SKM-1 (cell line): ENCODE data around the gene ANG.
"Not testable (repeated sequence)": the region's sequence is repeated elsewhere in the genome, so short reads cannot be mapped to it uniquely, and the experiment has no call there.

Source experiments
- DNase-seq: peaks from one replicate; lab custom pipeline; 2025; ENCODE audit not compliant: unreplicated experiment; lab: John Stamatoyannopoulos, UW

The ANG gene

DNA sequence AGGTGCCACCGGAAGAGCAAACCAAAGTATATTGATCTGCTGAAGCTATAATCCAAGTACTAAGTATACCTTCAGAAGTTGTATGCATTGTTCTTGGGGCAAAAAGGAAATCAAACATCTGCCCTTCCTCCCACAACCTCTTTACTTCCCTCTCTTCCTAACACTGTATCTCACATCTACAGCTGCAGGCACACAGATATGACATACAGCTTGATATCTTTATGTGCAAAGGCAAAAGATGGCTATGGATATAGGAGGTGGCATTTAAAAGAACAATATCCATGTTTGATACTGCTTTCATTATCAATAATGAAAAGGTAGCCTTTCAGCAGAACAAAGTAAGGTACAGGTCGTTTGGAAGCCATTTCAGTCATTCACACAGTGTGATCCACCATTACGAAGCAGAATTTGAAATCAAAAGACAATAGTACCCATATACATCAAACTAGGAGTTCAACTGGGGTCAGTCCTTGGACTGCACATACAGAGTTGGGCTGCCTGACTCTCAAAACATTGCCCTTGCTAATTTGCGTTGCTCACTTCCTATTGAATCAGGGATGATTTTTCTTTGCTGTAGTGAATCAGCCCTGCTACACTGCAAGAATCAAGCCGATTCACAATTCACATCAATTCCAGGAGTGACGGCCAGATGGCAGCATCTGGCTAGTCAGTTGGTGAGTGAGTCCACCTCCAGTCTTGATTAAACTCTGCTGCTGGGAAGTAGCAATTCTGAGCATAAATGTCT lies 8.9 kb downstream of the ANG start:
- DNase-seq, result peak; percentile 8

- no peak for DNase-seq
Measured at GRCh38 chr14:20698018-20698329, 9.4 kb downstream of the ANG start.

DNA sequence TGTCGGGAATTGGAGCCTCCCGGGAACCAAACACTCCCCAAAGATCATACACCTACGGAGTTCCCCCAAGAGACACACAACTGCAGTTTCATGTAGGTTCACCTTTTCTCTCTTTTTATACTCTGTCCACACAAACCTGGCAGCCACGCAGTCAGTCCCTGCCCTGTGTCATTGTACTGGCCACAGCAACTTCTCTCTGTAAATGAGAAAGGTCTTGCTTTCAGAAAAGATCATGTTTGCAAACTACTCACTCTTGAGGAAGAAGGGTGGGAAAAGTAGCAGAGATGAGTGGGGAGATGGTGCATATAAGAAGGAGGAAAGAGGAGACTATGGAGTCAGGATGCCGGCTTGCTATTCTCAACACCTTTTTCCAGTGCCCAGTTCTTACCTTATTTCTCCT lies 10.4 kb downstream of the ANG start:
- DNase-seq, result no peak

GRCh38 chr14:20699931-20700330 lies 11.4 kb downstream of the ANG start:
- no peak for DNase-seq

GRCh38 chr14:20700965-20701364 lies 12.4 kb downstream of the ANG start:
- not testable (repeated sequence) for DNase-seq

GRCh38 chr14:20706657-20707355 lies 18.2 kb downstream of the ANG start:
- no peak for DNase-seq

- no peak for DNase-seq
Measured at GRCh38 chr14:20707622-20708021, 19.1 kb downstream of the ANG start.

DNA sequence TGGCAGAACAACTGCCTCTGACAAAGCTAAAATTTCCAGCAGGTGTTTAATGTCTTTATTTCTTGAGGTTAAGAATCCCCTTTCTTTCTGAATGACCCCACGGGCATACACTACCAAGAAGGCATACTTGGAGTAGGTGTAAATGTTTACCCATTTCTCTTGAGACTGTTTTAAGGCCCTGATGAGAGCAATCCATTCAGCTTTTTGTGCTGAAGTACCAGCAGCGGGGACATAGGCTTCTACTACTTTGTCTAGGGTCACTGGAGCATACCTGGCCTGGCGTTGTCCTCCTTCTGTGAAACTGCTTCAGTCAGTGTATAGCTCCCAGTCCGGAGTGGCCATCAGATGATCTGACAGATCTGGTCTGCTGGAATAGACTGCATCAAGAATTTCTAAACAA lies 22.7 kb downstream of the ANG start:
- no peak for DNase-seq

DNA sequence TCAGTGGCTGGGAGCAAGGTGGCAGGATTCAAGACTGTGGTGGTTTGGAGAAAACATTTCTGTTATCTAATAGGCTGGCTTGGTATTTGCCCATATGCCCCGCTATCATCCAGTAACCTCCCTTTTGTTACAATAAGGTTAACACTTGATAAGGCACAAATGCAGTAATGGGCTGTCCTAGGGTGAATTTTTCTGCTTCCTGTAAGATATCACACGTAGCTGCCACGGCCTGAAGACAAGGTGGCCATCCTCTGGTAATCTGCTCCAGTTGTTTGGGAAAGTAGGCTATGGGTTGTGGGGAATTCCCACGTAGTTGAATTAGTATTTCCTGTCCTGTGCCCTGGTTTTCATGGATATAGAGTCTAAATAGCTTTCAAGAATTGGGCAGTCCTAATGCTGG lies 23.1 kb downstream of the ANG start:
- DNase-seq, result no peak

- no peak for DNase-seq
Measured at GRCh38 chr14:20712904-20713303, 24.3 kb downstream of the ANG start.

GRCh38 chr14:20714593-20715250 lies 26.2 kb downstream of the ANG start:
- no peak for DNase-seq

GRCh38 chr14:20719777-20720176 lies 31.2 kb downstream of the ANG start:
- DNase-seq, result no peak

GRCh38 chr14:20720741-20721140 lies 32.2 kb downstream of the ANG start:
- no peak for DNase-seq

DNA sequence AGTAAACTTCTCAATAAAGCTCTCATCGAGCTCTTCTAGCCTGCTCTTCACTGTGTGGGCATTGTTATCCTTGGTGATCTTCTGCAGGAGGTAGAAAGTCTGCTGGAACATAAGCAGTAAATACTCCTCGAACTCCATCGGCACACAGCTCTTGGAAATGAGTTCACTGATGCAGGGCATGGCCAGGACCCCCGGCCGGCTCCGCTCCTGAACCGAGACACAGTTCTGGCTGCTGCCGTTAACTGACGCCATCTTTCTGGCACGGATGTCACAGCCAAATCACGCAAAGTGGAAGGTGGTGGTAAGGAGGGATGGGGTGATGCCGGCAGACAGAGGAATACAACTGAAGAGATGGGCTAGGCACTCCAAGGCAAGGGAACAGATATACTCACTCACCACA lies 33.5 kb downstream of the ANG start:
- no peak for DNase-seq

GRCh38 chr14:20723488-20723887 lies 34.9 kb downstream of the ANG start:
- DNase-seq, result no peak

DNA sequence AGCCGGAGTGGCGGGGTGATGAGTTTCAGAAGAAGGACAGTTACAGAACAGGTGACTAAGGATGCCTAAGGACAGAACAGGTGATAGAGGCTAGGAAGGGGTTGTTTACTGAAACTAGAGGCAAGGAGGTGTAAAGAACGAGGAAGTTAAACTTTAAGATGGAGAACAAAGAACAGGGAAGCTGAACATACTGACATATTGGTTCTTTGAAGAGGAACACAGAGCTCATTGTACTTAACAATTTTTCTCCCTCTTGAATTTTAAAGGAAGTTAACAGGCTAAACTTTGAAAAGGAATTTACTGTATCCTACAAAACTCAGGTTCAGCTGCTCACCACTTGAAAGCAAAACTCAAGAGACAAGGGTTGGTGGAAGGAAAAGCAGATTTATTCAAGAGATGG lies 37.6 kb downstream of the ANG start:
- DNase-seq, result not testable (repeated sequence)

- DNase-seq, result no peak
Measured at GRCh38 chr14:20726531-20726930, 38.0 kb downstream of the ANG start.

- DNase-seq, result no peak
Measured at GRCh38 chr14:20730891-20731290, 42.3 kb downstream of the ANG start.

GRCh38 chr14:20732477-20732876 lies 43.9 kb downstream of the ANG start:
- DNase-seq, result no peak

DNA sequence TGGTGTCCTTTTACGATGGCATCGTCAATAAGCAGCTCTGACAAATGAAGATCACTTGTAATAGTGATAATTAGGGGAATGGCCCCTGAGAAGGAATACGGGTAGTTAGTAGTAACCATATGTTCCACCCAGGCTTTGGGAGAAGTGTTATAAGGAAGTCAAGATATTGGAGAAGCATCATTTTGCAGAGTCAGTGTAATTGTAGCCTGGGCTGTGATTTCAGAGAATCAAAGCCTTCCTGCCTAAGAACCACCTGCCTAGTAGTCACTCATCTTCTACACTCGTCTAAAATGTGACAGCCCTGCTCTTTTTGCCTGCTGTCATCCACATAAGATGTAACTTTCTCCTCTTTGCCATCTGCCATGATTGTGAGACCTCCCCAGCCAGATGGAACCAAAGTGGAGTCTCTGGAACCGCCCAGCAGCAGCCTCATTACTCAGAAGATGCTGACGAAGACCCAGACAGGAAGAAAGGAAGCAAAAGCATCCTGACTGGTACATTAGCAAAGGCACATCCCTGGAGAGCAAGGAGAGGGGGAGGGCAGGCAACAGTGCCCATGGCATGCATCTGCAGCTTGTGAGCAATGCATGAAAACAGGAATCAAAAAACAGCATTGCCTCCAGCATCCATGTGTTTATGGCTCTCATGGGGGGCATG lies 44.5 kb downstream of the ANG start:
- DNase-seq, result no peak

- no peak for DNase-seq
Measured at GRCh38 chr14:20733684-20734429, 45.3 kb downstream of the ANG start.
